Left ventricle myocardium inferior (tissue), 1 donor: ENCODE data around the gene MN1. TPM values are rescaled to one million over a fixed set of nuclear protein-coding genes. Genes with fewer than 3 reads are reported as not detected.
A peak's percentile ranks its signal among the peaks of the same experiment; 100 is the strongest.

Experiments
- DNase-seq: peaks from one replicate; pipeline ENCODE4 v3.0.0-alpha.2; 2020
- H3K27ac ChIP-seq: fragments of 200-600 bp; replicated peaks from 2 replicates; pipeline ENCODE4 v1.8.0; 2021
- H3K27me3 ChIP-seq: fragments of 200-600 bp; 2 replicates; pipeline ENCODE4 v1.8.0; 2021; ENCODE audit warnings: low read depth
- H3K36me3 ChIP-seq: fragments of 200-600 bp; 2 replicates; pipeline ENCODE4 v1.8.0; 2021
- H3K4me1 ChIP-seq: fragments of 200-600 bp; 2 replicates; pipeline ENCODE4 v1.8.0; 2021
- H3K4me3 ChIP-seq: fragments of 200-600 bp; 2 replicates; pipeline ENCODE4 v1.8.0; 2021; ENCODE audit warnings: mild to moderate bottlenecking, moderate library complexity
- H3K9me3 ChIP-seq: fragments of 200-600 bp; replicated peaks from 2 replicates; pipeline ENCODE4 v1.8.0; 2021
- CTCF ChIP-seq: fragments of 200-600 bp; IDR thresholded peaks from 2 replicates; pipeline ENCODE4 v1.8.0; 2021; ENCODE audit warnings: antibody characterized with exemption, mild to moderate bottlenecking, borderline replicate concordance
- intact Hi-C: fragments of 100-400 bp; cut with micrococcal nuclease; formaldehyde crosslinking; loops from one replicate; pipeline ENCODE4 v1.11.0; 2022
- total RNA-seq: library from RNA; stranded (reverse); fragmentation: NEBNext Ultra II Directional; extraction: Animal tissue kit (Norgen Biotek cat#: 25700); gene quantifications from one replicate; pipeline ENCODE4 v1.2.1, GENCODE V29; 2021
- donor health status: DM: no; HTN: yes; CAD: no; lungs with severe emphysema.

Gene MN1
- total RNA-seq, 1 donor from 2014 or later = 7.7 TPM

GRCh38 chr22:27808451-27809225, 7.1 kb upstream of the MN1 start:
- intact Hi-C loops = loop anchor here (5.0 kb wide), 1 partner anchor 401 kb away; no protein-coding TSS in a partner anchor
- no peak overlapping the region for H3K27ac ChIP-seq
- DNase-seq = no peak
- peaks cover 11% of the 10 kb centered on the region for H3K4me1 ChIP-seq
- no peaks in the 10 kb centered on the region for H3K36me3 ChIP-seq
- no peak for TF ChIP-seq CTCF
- no peaks in the 10 kb centered on the region for H3K27me3 ChIP-seq
- H3K4me3 ChIP-seq = no peak overlapping the region
- H3K9me3 ChIP-seq = no peaks in the 10 kb centered on the region

GRCh38 chr22:27805841-27806240, 4.3 kb upstream of the MN1 start:
- intact Hi-C loops = loop anchor here (5.0 kb wide), 1 partner anchor 399 kb away; no protein-coding TSS in a partner anchor
- Histone ChIP-seq H3K27me3 (peaks cover 4% of the 10 kb centered on the region), H3K36me3 (no peaks in the 10 kb centered on the region), H3K4me3 (no peak overlapping the region), H3K9me3 (no peaks in the 10 kb centered on the region), H3K4me1 (peaks cover 34% of the 10 kb centered on the region), H3K27ac (no peak overlapping the region)
- no peak for DNase-seq
- no peak for TF ChIP-seq CTCF

GRCh38 chr22:27804470-27805297, 3.1 kb upstream of the MN1 start:
- Histone ChIP-seq H3K27me3 (peaks cover 16% of the 10 kb centered on the region), H3K36me3 (no peaks in the 10 kb centered on the region), H3K4me3 (no peak overlapping the region), H3K4me1 (peaks cover 42% of the 10 kb centered on the region), H3K27ac (no peak overlapping the region), H3K9me3 (no peaks in the 10 kb centered on the region)
- DNase-seq = peak; percentile 66
- TF ChIP-seq CTCF = peak; percentile 83
- intact Hi-C loops = loop anchor here (5.0 kb wide), 1 partner anchor 397 kb away; no protein-coding TSS in a partner anchor

GRCh38 chr22:27803841-27804415, 2.4 kb upstream of the MN1 start:
- peaks cover 49% of the 10 kb centered on the region for H3K4me1 ChIP-seq
- DNase-seq = no peak
- no peak overlapping the region for H3K27ac ChIP-seq

More at GRCh38 chr22:27803841-27804415, 2.4 kb upstream of the MN1 start:
- no peak for TF ChIP-seq CTCF
- intact Hi-C loops = no loop called here
- H3K36me3 ChIP-seq = no peaks in the 10 kb centered on the region
- H3K4me3 ChIP-seq = no peak overlapping the region
- no peaks in the 10 kb centered on the region for H3K9me3 ChIP-seq
- H3K27me3 ChIP-seq = peaks cover 23% of the 10 kb centered on the region
